HFF-Myc (cell line): Measurements from ENCODE around the gene MFN2.
A peak's percentile ranks its signal among the peaks of the same experiment; 100 is the strongest.
"Not testable (repeated sequence)": the region's sequence is repeated elsewhere in the genome, so short reads cannot be mapped to it uniquely, and the experiment has no call there.

Source experiments
- DNase-seq: peaks from one replicate; pipeline ENCODE4 v3.0.0-alpha.2; 2011; ENCODE audit warnings: low read depth; ENCODE audit errors: extremely low read depth
- H3K4me3 ChIP-seq: replicated peaks from 2 replicates; pipeline ENCODE4 v1.5.1; 2011; ENCODE audit warnings: low read depth, mild to moderate bottlenecking, control low read depth, low read length
- TF ChIP-seq, protein P1 (sequence below): IDR thresholded peaks from 2 replicates; pipeline ENCODE4 v1.5.1; 2012; ENCODE audit warnings: mild to moderate bottlenecking, low read depth, low read length, control low read depth; ENCODE audit errors: missing control alignments

Gene MFN2

DNA sequence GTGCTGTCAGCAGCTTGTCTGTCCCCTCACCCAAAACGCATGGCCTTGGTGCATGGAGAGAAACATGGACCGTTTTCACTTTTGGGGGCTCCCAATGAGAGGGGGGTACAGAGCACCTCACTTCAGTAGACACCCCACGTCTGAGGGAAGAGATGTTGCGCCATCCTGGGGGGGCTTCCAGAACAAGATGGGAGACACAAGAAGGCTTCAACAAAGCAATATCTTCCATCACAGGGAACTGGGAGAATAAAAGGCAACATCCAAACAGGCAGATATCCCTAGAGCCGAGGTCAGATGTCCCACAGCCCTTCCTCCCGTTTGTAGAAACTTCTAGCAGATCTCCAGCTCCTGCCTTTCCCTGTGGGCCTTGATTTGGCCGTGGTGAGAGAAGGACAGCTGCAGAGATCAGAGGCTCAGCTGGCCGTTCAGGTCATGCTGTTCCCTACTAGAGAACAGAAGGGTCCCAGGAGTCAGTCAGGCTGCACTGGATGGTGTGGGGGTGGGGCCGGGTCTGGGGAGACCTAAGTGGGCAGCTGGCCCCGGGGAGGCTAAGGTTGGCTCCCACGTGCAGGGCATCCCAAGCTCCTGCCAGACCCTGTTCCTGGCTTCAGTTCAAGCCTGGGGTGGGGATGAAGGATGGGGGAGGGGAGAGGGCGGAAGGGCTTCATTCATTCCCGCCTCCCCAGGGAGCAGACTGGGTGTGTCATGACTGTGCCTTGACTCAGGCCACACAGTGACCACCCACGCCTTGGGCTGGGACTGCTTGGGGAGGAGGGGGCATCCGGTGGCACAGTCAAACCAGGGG is 41.3 kb upstream of the MFN2 start:
- peak overlapping the region; percentile 25 for H3K4me3 ChIP-seq
- no peak for DNase-seq
- TF ChIP-seq, protein P1, sequence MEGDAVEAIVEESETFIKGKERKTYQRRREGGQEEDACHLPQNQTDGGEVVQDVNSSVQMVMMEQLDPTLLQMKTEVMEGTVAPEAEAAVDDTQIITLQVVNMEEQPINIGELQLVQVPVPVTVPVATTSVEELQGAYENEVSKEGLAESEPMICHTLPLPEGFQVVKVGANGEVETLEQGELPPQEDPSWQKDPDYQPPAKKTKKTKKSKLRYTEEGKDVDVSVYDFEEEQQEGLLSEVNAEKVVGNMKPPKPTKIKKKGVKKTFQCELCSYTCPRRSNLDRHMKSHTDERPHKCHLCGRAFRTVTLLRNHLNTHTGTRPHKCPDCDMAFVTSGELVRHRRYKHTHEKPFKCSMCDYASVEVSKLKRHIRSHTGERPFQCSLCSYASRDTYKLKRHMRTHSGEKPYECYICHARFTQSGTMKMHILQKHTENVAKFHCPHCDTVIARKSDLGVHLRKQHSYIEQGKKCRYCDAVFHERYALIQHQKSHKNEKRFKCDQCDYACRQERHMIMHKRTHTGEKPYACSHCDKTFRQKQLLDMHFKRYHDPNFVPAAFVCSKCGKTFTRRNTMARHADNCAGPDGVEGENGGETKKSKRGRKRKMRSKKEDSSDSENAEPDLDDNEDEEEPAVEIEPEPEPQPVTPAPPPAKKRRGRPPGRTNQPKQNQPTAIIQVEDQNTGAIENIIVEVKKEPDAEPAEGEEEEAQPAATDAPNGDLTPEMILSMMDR: no peak

DNA sequence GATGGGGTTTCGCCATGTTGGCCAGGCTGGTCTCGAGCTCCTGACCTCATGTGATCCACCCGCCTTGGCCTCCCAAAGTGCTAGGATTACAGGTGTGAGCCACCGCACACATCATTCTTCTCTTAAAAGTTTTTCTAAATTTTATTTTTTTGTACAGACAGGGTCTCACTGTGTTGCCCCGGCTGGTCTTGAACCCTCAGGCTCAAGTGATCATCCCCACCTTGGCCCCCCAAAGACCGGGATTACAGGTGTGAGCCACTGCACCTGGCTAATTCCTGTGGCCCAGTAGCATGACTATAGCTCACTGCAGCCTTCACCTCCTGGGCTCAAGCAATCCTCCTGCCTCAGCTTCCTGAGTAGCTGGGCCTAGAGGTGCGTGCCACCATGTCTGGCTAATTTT is 40.5 kb upstream of the MFN2 start:
- not testable (repeated sequence) for H3K4me3 ChIP-seq, DNase-seq

DNA sequence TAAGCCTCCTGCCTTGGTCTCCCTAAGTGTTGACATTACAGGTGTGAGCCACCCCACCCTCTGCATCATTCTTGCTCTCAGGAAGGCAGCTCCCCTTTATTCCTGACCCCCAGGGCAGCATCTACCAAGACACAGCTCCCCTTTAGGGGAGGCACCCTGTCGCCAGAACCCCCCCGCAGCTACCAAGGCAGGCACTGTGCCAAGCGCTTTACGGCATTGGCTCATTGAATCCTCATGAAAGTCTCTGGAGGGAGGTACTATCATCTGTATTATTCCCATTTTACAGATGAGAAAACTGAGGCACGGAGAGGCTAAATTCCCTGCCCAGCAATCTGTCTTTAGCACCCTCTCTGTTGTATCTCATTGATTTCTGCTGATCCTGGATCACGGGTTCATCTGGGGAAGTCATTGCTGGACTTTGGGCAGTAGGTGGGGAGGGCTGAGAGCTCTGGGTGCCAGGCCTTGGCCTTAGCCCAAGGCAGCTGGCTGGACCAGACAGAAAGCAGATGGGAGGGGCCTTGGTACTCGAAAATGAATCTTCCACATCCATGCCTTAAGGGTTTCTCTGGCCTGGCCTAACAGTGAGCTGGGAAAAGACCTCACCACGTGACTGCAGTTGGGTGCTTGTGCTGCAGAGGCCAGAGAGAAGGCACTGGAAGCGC is 39.9 kb upstream of the MFN2 start:
- TF ChIP-seq, protein P1: no peak
- H3K4me3 ChIP-seq: no peak overlapping the region
- no peak for DNase-seq

DNA sequence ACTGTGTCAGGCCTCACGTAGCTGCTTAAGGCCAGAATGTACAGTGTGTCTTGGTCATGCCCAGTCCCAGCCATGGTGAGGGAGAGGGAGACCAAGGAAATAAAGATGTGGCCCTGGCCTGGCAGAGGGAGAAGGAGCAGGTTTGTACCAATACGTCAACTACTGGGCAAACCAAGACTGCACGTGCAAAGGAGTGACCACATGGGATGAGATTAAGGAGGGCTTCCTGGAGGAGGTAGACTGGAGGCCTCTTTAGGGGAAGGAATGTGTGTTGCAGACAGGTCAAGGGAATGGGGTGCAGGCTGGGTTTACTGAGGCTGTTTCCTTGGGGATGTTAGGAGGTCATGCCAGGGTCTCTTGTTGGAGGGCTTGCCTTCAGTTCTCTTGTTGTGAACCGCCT is 38.0 kb upstream of the MFN2 start:
- no peak overlapping the region for H3K4me3 ChIP-seq
- no peak for DNase-seq
- TF ChIP-seq, protein P1: no peak

DNA sequence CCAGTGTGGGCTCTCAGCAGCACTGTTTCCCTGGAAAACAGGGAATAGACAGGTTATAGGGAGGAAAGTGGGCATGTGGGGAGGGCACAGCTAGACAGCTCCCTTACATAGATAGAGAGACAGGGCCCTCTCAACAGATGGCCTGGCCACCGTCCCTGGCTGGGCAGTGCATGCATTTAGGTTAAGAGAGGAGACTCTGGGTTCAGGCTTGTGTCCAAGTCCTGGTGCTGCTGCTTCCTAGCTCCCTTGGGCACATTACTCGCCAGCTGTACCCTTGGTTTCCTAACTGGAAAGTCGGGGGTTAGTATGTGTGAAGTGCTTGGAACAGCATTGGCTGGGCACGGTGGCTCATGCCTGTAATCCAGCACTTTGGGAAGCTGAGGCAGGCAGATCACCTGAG is 36.6 kb upstream of the MFN2 start:
- H3K4me3 ChIP-seq: no peak overlapping the region
- TF ChIP-seq, protein P1: no peak
- no peak for DNase-seq

DNA sequence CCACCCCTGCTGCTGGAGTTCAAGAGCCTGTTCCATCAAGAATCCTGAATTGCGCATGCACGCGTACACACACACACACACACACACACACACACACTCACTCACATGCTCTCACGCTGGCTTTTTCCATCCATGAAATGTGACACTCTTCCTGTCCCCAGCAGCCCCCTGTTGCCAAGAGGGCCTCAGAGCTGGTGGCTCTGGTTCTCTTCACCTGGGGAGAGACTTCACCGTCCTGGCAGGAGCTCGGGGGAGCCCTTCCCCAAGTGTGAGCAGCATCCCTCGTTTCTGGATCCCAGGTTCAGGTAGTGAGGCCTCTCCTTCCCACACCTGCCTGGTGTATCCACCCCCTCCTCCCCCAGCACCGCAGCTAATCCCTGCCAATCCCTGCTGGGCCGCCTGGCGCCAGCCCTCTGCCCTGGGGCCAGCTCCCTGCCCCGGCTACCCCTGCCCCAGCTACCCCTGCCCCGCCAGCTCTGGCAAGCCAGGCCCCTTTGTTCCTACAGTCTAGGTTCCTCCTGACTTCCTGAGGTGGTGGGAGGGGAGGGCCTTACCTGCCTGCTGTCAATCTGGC is 35.8 kb upstream of the MFN2 start:
- no peak for DNase-seq
- H3K4me3 ChIP-seq: no peak overlapping the region
- TF ChIP-seq, protein P1: no peak

DNA sequence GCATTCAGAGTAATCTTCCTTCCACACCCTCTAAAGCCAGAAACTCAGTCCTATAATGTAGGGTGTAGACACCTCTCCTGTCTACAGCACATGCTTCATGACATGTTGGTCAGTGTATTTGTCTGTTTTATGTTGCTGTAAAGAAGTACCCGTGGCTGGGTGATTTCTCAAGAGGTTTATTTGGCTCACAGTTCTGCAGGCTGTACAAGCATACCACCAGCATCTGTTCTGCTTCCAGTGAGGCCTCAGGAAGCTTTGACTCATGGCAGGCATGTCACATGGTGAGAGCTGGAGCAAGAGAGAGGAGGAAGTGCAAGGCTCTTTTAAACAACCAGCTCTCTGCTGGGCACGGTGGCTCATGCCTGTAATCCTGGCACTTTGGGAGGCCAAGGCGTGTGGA is 33.6 kb upstream of the MFN2 start:
- TF ChIP-seq, protein P1: no peak
- no peak for DNase-seq

More for the DNA sequence above, 33.6 kb upstream of the MFN2 start:
- no peak overlapping the region for H3K4me3 ChIP-seq
